ENCODE data around the gene SRBD1. TPM values are rescaled to one million over a fixed set of nuclear protein-coding genes. Genes with fewer than 3 reads are reported as not detected.

Gene SRBD1
- total RNA-seq, 1 donor from 2014 or later = 13.8 TPM

GRCh38 chr2:45460825-45461224 is 150.2 kb downstream of the SRBD1 start:
- no peaks in the 10 kb centered on the region for H3K27me3 Mint-ChIP-seq
- no peaks in the 10 kb centered on the region for H3K9me3 Mint-ChIP-seq (ENCODE audit: low read depth)
- H3K27ac Mint-ChIP-seq = no peak overlapping the region
- TF ChIP-seq CTCF (IDR thresholded peaks at IDR 0.05; ENCODE audit: unreplicated experiment) = no peak
- no peak for DNase-seq (ENCODE audit: low spot score, unreplicated experiment)
- H3K36me3 Mint-ChIP-seq (ENCODE audit: insufficient read depth) = peaks cover 3% of the 10 kb centered on the region
- H3K4me1 Mint-ChIP-seq (ENCODE audit: low read depth) = peaks cover 18% of the 10 kb centered on the region
- H3K4me3 Mint-ChIP-seq (ENCODE audit: low read depth) = no peak overlapping the region

GRCh38 chr2:45459860-45460259 is 151.2 kb downstream of the SRBD1 start:
- Mint-ChIP-seq H3K4me1 (ENCODE audit: low read depth) (peaks cover 20% of the 10 kb centered on the region), H3K36me3 (ENCODE audit: insufficient read depth) (peaks cover 3% of the 10 kb centered on the region), H3K27me3 (no peaks in the 10 kb centered on the region), H3K27ac (no peak overlapping the region), H3K4me3 (ENCODE audit: low read depth) (no peak overlapping the region), H3K9me3 (ENCODE audit: low read depth) (no peaks in the 10 kb centered on the region)
- DNase-seq (ENCODE audit: low spot score, unreplicated experiment) = no peak
- TF ChIP-seq CTCF (IDR thresholded peaks at IDR 0.05; ENCODE audit: unreplicated experiment) = no peak

- peaks cover 3% of the 10 kb centered on the region for H3K36me3 Mint-ChIP-seq (ENCODE audit: insufficient read depth)
- no peak for DNase-seq (ENCODE audit: low spot score, unreplicated experiment)
- H3K4me3 Mint-ChIP-seq (ENCODE audit: low read depth) = no peak overlapping the region
- H3K4me1 Mint-ChIP-seq (ENCODE audit: low read depth) = peaks cover 18% of the 10 kb centered on the region
- TF ChIP-seq CTCF (IDR thresholded peaks at IDR 0.05; ENCODE audit: unreplicated experiment) = no peak
- no peaks in the 10 kb centered on the region for H3K27me3 Mint-ChIP-seq
- H3K27ac Mint-ChIP-seq = peak overlapping the region; percentile 67
- no peaks in the 10 kb centered on the region for H3K9me3 Mint-ChIP-seq (ENCODE audit: low read depth)
These were observed 152.0 kb downstream of the SRBD1 start for GRCh38 chr2:45458909-45459563.

- TF ChIP-seq CTCF (IDR thresholded peaks at IDR 0.05; ENCODE audit: unreplicated experiment) = no peak
- Mint-ChIP-seq H3K27ac (no peak overlapping the region), H3K9me3 (ENCODE audit: low read depth) (no peaks in the 10 kb centered on the region), H3K4me3 (ENCODE audit: low read depth) (no peak overlapping the region), H3K27me3 (no peaks in the 10 kb centered on the region), H3K36me3 (ENCODE audit: insufficient read depth) (peaks cover 3% of the 10 kb centered on the region), H3K4me1 (ENCODE audit: low read depth) (peaks cover 18% of the 10 kb centered on the region)
- DNase-seq (ENCODE audit: low spot score, unreplicated experiment) = no peak
These were observed 153.7 kb downstream of the SRBD1 start for GRCh38 chr2:45457211-45457945.

GRCh38 chr2:45452866-45453265 is 158.2 kb downstream of the SRBD1 start:
- TF ChIP-seq CTCF (IDR thresholded peaks at IDR 0.05; ENCODE audit: unreplicated experiment) = no peak
- no peaks in the 10 kb centered on the region for H3K36me3 Mint-ChIP-seq (ENCODE audit: insufficient read depth)
- no peaks in the 10 kb centered on the region for H3K27me3 Mint-ChIP-seq

More at GRCh38 chr2:45452866-45453265, 158.2 kb downstream of the SRBD1 start:
- Mint-ChIP-seq H3K27ac (no peak overlapping the region), H3K9me3 (ENCODE audit: low read depth) (no peaks in the 10 kb centered on the region), H3K4me1 (ENCODE audit: low read depth) (peaks cover 7% of the 10 kb centered on the region), H3K4me3 (ENCODE audit: low read depth) (no peak overlapping the region)
- no peak for DNase-seq (ENCODE audit: low spot score, unreplicated experiment)
